RWPE2 (cell line): ENCODE results near the gene DET1.
A peak's percentile ranks its signal among the peaks of the same experiment; 100 is the strongest.

Source experiments
- ATAC-seq: fragments of 200-7000 bp; cut with Tn5 transposase; 3 replicates; pipeline ENCODE4 v1.9.1; 2021; ENCODE audit warnings: low read depth
- DNase-seq: peaks from one replicate; pipeline ENCODE4 v3.0.0-alpha.2; 2020; ENCODE audit warnings: low spot score
- H3K27ac ChIP-seq: fragments of 450-650 bp; 2 replicates; pipeline ENCODE4 v1.5.1; 2017; ENCODE audit warnings: mild to moderate bottlenecking; ENCODE audit not compliant: poor library complexity, severe bottlenecking
- H3K27me3 ChIP-seq: fragments of 250-450 bp; sonication (Bioruptor Pico); 2 replicates; pipeline ENCODE4 v1.5.1; 2021; ENCODE audit warnings: mild to moderate bottlenecking, moderate library complexity; ENCODE audit not compliant: insufficient read depth, poor library complexity, severe bottlenecking
- H3K36me3 ChIP-seq: fragments of 250-450 bp; sonication (Bioruptor Pico); 2 replicates; pipeline ENCODE4 v1.5.1; 2020; ENCODE audit warnings: low read depth, mild to moderate bottlenecking, moderate library complexity
- H3K4me1 ChIP-seq: fragments of 250-450 bp; sonication (Bioruptor Pico); 2 replicates; pipeline ENCODE4 v1.5.1; 2021; ENCODE audit warnings: mild to moderate bottlenecking, moderate library complexity; ENCODE audit not compliant: insufficient read depth, poor library complexity, severe bottlenecking
- H3K4me3 ChIP-seq: fragments of 250-450 bp; sonication (Bioruptor Pico); 2 replicates; pipeline ENCODE4 v1.5.1; 2021; ENCODE audit warnings: mild to moderate bottlenecking, moderate library complexity; ENCODE audit not compliant: severe bottlenecking
- H3K9me3 ChIP-seq: fragments of 250-450 bp; sonication (Bioruptor Pico); 2 replicates; pipeline ENCODE4 v1.5.1; 2021; ENCODE audit warnings: mild to moderate bottlenecking, moderate library complexity; ENCODE audit not compliant: severe bottlenecking
- CTCF ChIP-seq: fragments of 450-650 bp; IDR thresholded peaks from one replicate; pipeline ENCODE4 v1.5.1; 2017; ENCODE audit warnings: mild to moderate bottlenecking, moderate library complexity; ENCODE audit not compliant: poor library complexity, severe bottlenecking

The DET1 gene

GRCh38 chr15:88498996-88499395 lies 47.5 kb downstream of the DET1 start:
- Histone ChIP-seq H3K27me3 (no peaks in the 10 kb centered on the region), H3K4me1 (no peaks in the 10 kb centered on the region), H3K36me3 (no peaks in the 10 kb centered on the region), H3K4me3 (no peak overlapping the region), H3K9me3 (no peaks in the 10 kb centered on the region), H3K27ac (no peak overlapping the region)
- no peak for DNase-seq
- no peak for TF ChIP-seq CTCF
- ATAC-seq, result no peak

- no peaks in the 10 kb centered on the region for H3K9me3 ChIP-seq
- TF ChIP-seq CTCF, result no peak
- H3K4me3 ChIP-seq, result no peak overlapping the region
- DNase-seq (no peak), ATAC-seq (no peak)
- no peak overlapping the region for H3K27ac ChIP-seq
- no peaks in the 10 kb centered on the region for H3K27me3 ChIP-seq
- no peaks in the 10 kb centered on the region for H3K4me1 ChIP-seq
- no peaks in the 10 kb centered on the region for H3K36me3 ChIP-seq
Measured at GRCh38 chr15:88497109-88497765, 49.2 kb downstream of the DET1 start.

GRCh38 chr15:88493844-88494243 lies 52.6 kb downstream of the DET1 start:
- no peak for DNase-seq
- no peaks in the 10 kb centered on the region for H3K4me1 ChIP-seq
- no peak for ATAC-seq

GRCh38 chr15:88491158-88491557 lies 55.3 kb downstream of the DET1 start:
- no peak overlapping the region for H3K27ac ChIP-seq

More at GRCh38 chr15:88493844-88494243, 52.6 kb downstream of the DET1 start:
- TF ChIP-seq CTCF, result no peak
- Histone ChIP-seq H3K4me3 (no peak overlapping the region), H3K9me3 (no peaks in the 10 kb centered on the region), H3K27me3 (no peaks in the 10 kb centered on the region), H3K36me3 (no peaks in the 10 kb centered on the region), H3K27ac (no peak overlapping the region)

More at GRCh38 chr15:88491158-88491557, 55.3 kb downstream of the DET1 start:
- Histone ChIP-seq H3K27me3 (no peaks in the 10 kb centered on the region), H3K4me1 (no peaks in the 10 kb centered on the region), H3K9me3 (no peaks in the 10 kb centered on the region), H3K36me3 (no peaks in the 10 kb centered on the region), H3K4me3 (no peak overlapping the region)
- no peak for DNase-seq
- TF ChIP-seq CTCF, result no peak
- ATAC-seq, result peak; percentile 24; the same call in 1 of the 3 replicates
